Tibial artery (tissue), 4 donors: Measurements from ENCODE around the gene MCTP2.

ENCODE experiments used
- DNase-seq, 2 donors: peaks; one replicate each; pipeline ENCODE4 v3.0.0-alpha.2; 2019
- H3K27ac ChIP-seq, 2 donors: fragments of 200-600 bp; sonication (generic) in 1 of 2; 1 replicate in 1 of 2; 2 replicates in 1 of 2; pipeline ENCODE4 v1.5.1; 2018 to 2019; ENCODE audit warnings: mild to moderate bottlenecking in 1 of 2
- H3K27me3 ChIP-seq, 2 donors: fragments of 200-600 bp; sonication (generic) in 1 of 2; one replicate each; pipeline versions ENCODE4 v1.5.1 to v1.6.0; 2016 to 2019
- H3K36me3 ChIP-seq, 3 donors: fragments of 200-600 bp; sonication (generic) in 2 of 3; one replicate each; pipeline ENCODE4 v1.5.1; 2016 to 2019; ENCODE audit warnings: mild to moderate bottlenecking in 2 of 3
- H3K4me1 ChIP-seq, 4 donors: fragments of 200-600 bp; sonication (generic) in 2 of 4; 1 replicate in 3 of 4; 2 replicates in 1 of 4; pipeline ENCODE4 v1.5.1; 2016 to 2019
- H3K4me3 ChIP-seq, 2 donors: fragments of 200-600 bp; sonication (generic) in 1 of 2; 1 replicate in 1 of 2; 2 replicates in 1 of 2; pipeline ENCODE4 v1.5.1; 2018 to 2019; ENCODE audit warnings: mild to moderate bottlenecking in 2 of 2
- H3K9me3 ChIP-seq, 3 donors: fragments of 200-600 bp; sonication (generic) in 1 of 3; one replicate each; pipeline ENCODE4 v1.5.1; 2016 to 2019
- intact Hi-C: fragments of 100-400 bp; cut with DNase I; formaldehyde crosslinking; loops from one replicate; pipeline ENCODE4 v1.15.0; 2023; ENCODE audit warnings: low total_unique reads
- TF ChIP-seq, protein P1 (sequence below), 2 experiments: fragments of 200-600 bp in 1 of 2; fragments of 450-650 bp in 1 of 2; IDR thresholded peaks; one replicate each; pipeline ENCODE4 v1.5.1; 2017 to 2019; ENCODE audit warnings: antibody characterized with exemption in 2 of 2, mild to moderate bottlenecking in 1 of 2, moderate library complexity in 1 of 2

MCTP2 gene

DNA sequence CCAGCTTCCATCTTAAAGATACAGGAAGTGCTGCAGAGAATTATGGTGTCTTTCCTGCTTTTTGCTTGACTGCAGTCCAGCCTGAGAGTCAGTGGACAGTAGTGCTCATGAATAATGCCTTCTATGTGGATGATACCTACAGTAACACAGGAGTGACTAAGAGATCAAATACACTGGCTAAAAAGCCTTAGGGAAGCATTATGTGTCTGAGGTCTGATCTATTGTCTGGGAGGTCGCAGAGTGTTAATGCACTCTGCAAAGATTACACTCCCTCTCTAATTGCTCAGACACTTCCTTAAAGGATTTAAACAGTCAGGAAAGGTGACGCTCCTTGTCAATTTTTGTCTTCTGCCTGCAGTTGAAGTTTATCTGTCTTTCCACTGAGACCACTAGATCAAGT lies 183.6 kb downstream of the MCTP2 start:
- peaks cover 0 to under 1% (median 0%) of the 10 kb centered on the region in 3 donors for H3K9me3 ChIP-seq
- no peaks in the 10 kb centered on the region for H3K27me3 ChIP-seq
- H3K27ac ChIP-seq: no peak overlapping the region
- DNase-seq: no peak
- TF ChIP-seq, protein P1, sequence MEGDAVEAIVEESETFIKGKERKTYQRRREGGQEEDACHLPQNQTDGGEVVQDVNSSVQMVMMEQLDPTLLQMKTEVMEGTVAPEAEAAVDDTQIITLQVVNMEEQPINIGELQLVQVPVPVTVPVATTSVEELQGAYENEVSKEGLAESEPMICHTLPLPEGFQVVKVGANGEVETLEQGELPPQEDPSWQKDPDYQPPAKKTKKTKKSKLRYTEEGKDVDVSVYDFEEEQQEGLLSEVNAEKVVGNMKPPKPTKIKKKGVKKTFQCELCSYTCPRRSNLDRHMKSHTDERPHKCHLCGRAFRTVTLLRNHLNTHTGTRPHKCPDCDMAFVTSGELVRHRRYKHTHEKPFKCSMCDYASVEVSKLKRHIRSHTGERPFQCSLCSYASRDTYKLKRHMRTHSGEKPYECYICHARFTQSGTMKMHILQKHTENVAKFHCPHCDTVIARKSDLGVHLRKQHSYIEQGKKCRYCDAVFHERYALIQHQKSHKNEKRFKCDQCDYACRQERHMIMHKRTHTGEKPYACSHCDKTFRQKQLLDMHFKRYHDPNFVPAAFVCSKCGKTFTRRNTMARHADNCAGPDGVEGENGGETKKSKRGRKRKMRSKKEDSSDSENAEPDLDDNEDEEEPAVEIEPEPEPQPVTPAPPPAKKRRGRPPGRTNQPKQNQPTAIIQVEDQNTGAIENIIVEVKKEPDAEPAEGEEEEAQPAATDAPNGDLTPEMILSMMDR (IDR thresholded peaks at IDR 0.05): no peak
- H3K36me3 ChIP-seq: no peaks in the 10 kb centered on the region
- H3K4me1 ChIP-seq: peaks cover 0 to 10% (median 4%) of the 10 kb centered on the region in 4 donors
- intact Hi-C loops: no loop called here
- no peak overlapping the region for H3K4me3 ChIP-seq

DNA sequence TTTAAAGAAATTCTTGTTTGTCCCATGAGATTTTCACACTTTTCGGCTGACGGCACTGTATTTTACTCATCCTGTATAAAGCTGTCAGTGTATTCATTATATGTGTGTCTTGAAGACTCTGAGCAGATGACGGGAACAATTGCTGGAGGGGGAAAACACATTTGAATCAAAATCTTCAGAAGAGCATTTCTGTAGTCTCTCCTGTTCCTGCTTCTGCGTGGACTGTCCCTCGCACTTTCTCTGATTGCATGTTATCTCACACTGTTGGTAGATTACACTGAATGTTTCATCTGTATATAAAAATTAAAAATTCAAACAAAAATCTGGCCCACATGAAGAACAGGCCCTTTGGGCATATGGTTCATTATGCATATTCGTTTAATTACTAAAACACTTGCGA lies 184.9 kb downstream of the MCTP2 start:
- H3K36me3 ChIP-seq: no peaks in the 10 kb centered on the region
- TF ChIP-seq, protein P1 (IDR thresholded peaks at IDR 0.05): no peak
- H3K9me3 ChIP-seq: peaks cover 0 to 5% (median 0%) of the 10 kb centered on the region in 3 donors
- no peak overlapping the region for H3K4me3 ChIP-seq
- peaks cover 0 to 10% (median 4%) of the 10 kb centered on the region in 4 donors for H3K4me1 ChIP-seq
- intact Hi-C loops: no loop called here
- H3K27ac ChIP-seq: no peak overlapping the region
- no peaks in the 10 kb centered on the region for H3K27me3 ChIP-seq
- no peak for DNase-seq

DNA sequence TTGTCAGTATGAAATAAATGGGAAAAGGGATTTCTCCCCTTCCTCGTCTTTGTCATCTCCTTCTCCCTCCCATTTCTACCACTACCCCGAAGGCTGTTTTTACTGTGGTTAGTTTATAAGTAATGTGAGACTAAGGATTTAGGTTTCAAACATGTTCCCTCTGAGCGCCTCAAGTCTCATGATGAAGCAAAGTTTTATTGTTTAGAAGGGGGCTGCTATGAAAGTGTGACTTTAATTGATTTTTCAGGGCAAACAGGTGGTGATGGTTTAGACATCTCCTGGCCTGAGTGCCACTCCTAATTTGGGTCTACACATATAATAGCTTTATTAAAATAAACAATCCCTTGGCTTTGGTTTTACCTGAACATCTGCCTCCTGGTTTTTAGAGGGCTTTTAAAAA lies 185.5 kb downstream of the MCTP2 start:
- Histone ChIP-seq H3K27me3 (no peaks in the 10 kb centered on the region), H3K27ac (no peak overlapping the region), H3K4me1 (peaks cover 0 to 10% (median 4%) of the 10 kb centered on the region in 4 donors), H3K9me3 (peaks cover 0 to 5% (median 0%) of the 10 kb centered on the region in 3 donors), H3K4me3 (no peak overlapping the region), H3K36me3 (no peaks in the 10 kb centered on the region)
- intact Hi-C loops: no loop called here
- no peak for DNase-seq
- TF ChIP-seq, protein P1 (IDR thresholded peaks at IDR 0.05): no peak

DNA sequence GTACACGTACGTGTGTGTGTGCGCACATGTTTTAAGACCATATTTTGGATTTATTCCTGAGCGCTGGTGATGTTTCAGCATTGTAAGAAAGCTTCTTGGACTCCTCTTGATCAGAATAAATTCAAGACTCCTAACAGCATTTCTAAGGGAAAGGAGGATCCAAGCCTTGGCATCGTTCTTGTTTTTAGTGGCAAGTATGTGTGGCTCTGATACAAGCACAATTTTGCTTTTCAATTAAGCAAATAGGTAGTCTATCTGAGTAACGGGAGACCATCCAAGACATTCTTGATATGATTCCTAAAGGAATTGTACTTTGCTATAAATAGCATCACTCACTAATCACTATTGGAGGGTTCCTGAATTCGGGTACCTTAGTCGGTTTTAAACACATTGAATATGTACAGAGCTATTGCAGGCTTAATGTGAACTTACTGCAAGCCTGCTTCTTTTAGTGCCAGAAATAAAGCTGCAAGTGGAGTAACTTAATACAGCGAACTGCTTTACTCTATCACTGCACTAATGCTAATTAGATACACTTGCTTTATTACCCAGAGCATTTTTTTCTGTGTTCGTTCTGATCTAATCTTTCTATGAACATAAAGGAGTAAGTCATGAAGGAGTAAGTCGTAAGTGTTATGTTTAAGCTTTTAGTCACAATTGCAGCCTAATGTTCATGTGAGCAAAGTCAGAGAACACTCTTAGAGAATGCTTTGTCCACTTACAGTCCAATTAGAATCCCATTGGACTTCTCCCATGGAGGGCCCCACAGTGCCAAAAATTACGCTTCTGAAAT lies 186.3 kb downstream of the MCTP2 start:
- intact Hi-C loops: no loop called here
- no peak for DNase-seq

DNA sequence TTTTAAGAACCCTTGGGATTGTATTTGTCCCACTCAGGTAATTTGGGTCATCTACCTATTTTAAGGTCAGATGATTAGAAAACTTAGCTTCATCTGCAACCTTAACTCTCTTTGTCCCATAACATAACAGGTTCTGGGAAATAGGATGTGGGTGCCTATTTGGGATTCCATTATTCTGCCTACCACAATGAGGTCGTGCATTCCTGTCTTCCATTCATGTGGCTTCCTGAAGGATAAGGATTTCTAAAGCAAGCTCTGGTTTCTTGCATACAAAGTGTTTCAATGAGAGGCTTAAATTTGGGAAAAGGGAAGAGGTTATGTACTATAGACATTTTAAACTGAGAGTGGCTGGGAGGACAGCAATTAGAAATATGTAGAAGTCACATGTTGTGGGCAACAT lies 190.3 kb downstream of the MCTP2 start:
- Histone ChIP-seq H3K9me3 (peaks cover 0 to 5% (median 0%) of the 10 kb centered on the region in 3 donors), H3K27me3 (no peaks in the 10 kb centered on the region), H3K4me1 (peaks cover 0 to 10% (median 4%) of the 10 kb centered on the region in 4 donors), H3K36me3 (no peaks in the 10 kb centered on the region), H3K27ac (no peak overlapping the region), H3K4me3 (no peak overlapping the region)
- intact Hi-C loops: no loop called here
- TF ChIP-seq, protein P1 (IDR thresholded peaks at IDR 0.05): no peak
- DNase-seq: no peak

More for the DNA sequence above, 186.3 kb downstream of the MCTP2 start:
- TF ChIP-seq, protein P1 (IDR thresholded peaks at IDR 0.05): no peak
- H3K36me3 ChIP-seq: no peaks in the 10 kb centered on the region
- H3K27ac ChIP-seq: no peak overlapping the region
- H3K9me3 ChIP-seq: peaks cover 0 to 5% (median 0%) of the 10 kb centered on the region in 3 donors
- H3K4me3 ChIP-seq: no peak overlapping the region
- H3K4me1 ChIP-seq: peaks cover 0 to 10% (median 4%) of the 10 kb centered on the region in 4 donors
- no peaks in the 10 kb centered on the region for H3K27me3 ChIP-seq
